HepG2 (cell line): ENCODE measurements around the gene AGBL3. TPM values are rescaled to one million over a fixed set of nuclear protein-coding genes. Genes with fewer than 3 reads are reported as not detected.

Experiments used
- ADNP ChIP-seq: sonication (generic); formaldehyde crosslinking; IDR thresholded peaks from 2 replicates; pipeline ENCODE4 v1.4.0; 2020; ENCODE audit warnings: missing genetic modification reagents
- BCLAF1 ChIP-seq: fragments of 450-650 bp; IDR thresholded peaks from 2 replicates; pipeline ENCODE4 v1.6.1; 2017; ENCODE audit warnings: mild to moderate bottlenecking
- EHMT2 ChIP-seq: fragments of 200-600 bp; sonication (generic); IDR thresholded peaks from 2 replicates; pipeline ENCODE4 v1.7.0; 2017; ENCODE audit warnings: antibody characterized with exemption, low read depth, low read length, borderline replicate concordance
- GABPB1 ChIP-seq: IDR thresholded peaks from 2 replicates; pipeline ENCODE4 v1.6.1; 2016; ENCODE audit warnings: mild to moderate bottlenecking, missing genetic modification reagents, moderate library complexity, missing compliant biosample characterization
- HIVEP1 ChIP-seq: sonication (generic); formaldehyde crosslinking; IDR thresholded peaks from 2 replicates; pipeline ENCODE4 v1.4.0; 2020; ENCODE audit warnings: mild to moderate bottlenecking, missing genetic modification reagents
- IKZF1 ChIP-seq: fragments of 450-650 bp; IDR thresholded peaks from 2 replicates; pipeline ENCODE4 v1.7.1; 2016
- IKZF5 ChIP-seq: IDR thresholded peaks from 2 replicates; pipeline ENCODE4 v1.6.1; 2018; ENCODE audit warnings: missing genetic modification reagents, mild to moderate bottlenecking, missing compliant biosample characterization
- KAT2B ChIP-seq: fragments of 150-350 bp; IDR thresholded peaks from 2 replicates; pipeline ENCODE4 v1.6.1; 2014; ENCODE audit warnings: low read depth, low read length, borderline replicate concordance
- LBX2 ChIP-seq: sonication (generic); formaldehyde crosslinking; IDR thresholded peaks from 2 replicates; pipeline ENCODE4 v1.5.0; 2020; ENCODE audit warnings: missing genetic modification reagents, mild to moderate bottlenecking, borderline replicate concordance
- LRRFIP1 ChIP-seq: sonication (generic); formaldehyde crosslinking; conservative IDR thresholded peaks from 2 replicates; pipeline ENCODE4 v1.4.0; 2020; ENCODE audit warnings: missing genetic modification reagents
- NFYC ChIP-seq: IDR thresholded peaks from 2 replicates; pipeline ENCODE4 v1.6.1; 2016; ENCODE audit warnings: missing genetic modification reagents, missing compliant biosample characterization
- PBX3 ChIP-seq: sonication (generic); formaldehyde crosslinking; IDR thresholded peaks from 2 replicates; pipeline ENCODE4 v1.8.1; 2023; ENCODE audit warnings: missing genetic modification reagents, inconsistent platforms, borderline replicate concordance
- PHB2 ChIP-seq: fragments of 450-650 bp; IDR thresholded peaks from 2 replicates; pipeline ENCODE4 v1.6.1; 2018; ENCODE audit not compliant: partially characterized antibody
- RFX3 ChIP-seq: IDR thresholded peaks from 2 replicates; pipeline ENCODE4 v1.6.1; 2016; ENCODE audit warnings: missing biosample characterization, missing genetic modification reagents
- THAP9 ChIP-seq: sonication (generic); formaldehyde crosslinking; IDR thresholded peaks from 2 replicates; pipeline ENCODE4; 2020; ENCODE audit warnings: missing genetic modification reagents, mild to moderate bottlenecking, borderline replicate concordance
- ZNF292 ChIP-seq: sonication (generic); formaldehyde crosslinking; IDR thresholded peaks from 2 replicates; pipeline ENCODE4 v1.8.1; 2022; ENCODE audit warnings: mild to moderate bottlenecking, low read depth, missing genetic modification reagents, borderline replicate concordance
- ZNF572 ChIP-seq: sonication (generic); formaldehyde crosslinking; IDR thresholded peaks from 2 replicates; pipeline ENCODE4 v1.5.1; 2020; ENCODE audit warnings: mild to moderate bottlenecking, missing genetic modification reagents
- polyA plus RNA-seq, 8 experiments: library from polyadenylated mRNA; depleted of rRNA in 3 of 8; stranded (reverse) in 7 of 8; unstranded in 1 of 8; fragments of >200 nt; fragmentation: Illumina TruSeq in 4 of 8; extraction: Trizol in 4 of 8; gene quantifications; 2 replicates each; pipeline versions ENCODE4 v1.2.1 to v1.2.3, GENCODE V29; 2011 to 2016; ENCODE audit warnings: low read depth in 4 of 8, missing spikeins in 1 of 8, mixed read lengths in 1 of 8; ENCODE audit not compliant: insufficient read depth in 1 of 8
- total RNA-seq, 5 experiments: library from RNA; depleted of rRNA; stranded (reverse); fragments of >200 nt; fragmentation: Illumina TruSeq; extraction: Trizol; gene quantifications; 2 replicates each; pipeline ENCODE4 v1.2.3, GENCODE V29; 2016; ENCODE audit warnings: low read depth in 1 of 5

AGBL3 gene
- total and polyA plus RNA-seq, 2 of the 13 experiments (the other 11 are each of a cell fraction or from before 2014, with no cell fraction given) = 2.2 to 7.2 TPM

DNA sequence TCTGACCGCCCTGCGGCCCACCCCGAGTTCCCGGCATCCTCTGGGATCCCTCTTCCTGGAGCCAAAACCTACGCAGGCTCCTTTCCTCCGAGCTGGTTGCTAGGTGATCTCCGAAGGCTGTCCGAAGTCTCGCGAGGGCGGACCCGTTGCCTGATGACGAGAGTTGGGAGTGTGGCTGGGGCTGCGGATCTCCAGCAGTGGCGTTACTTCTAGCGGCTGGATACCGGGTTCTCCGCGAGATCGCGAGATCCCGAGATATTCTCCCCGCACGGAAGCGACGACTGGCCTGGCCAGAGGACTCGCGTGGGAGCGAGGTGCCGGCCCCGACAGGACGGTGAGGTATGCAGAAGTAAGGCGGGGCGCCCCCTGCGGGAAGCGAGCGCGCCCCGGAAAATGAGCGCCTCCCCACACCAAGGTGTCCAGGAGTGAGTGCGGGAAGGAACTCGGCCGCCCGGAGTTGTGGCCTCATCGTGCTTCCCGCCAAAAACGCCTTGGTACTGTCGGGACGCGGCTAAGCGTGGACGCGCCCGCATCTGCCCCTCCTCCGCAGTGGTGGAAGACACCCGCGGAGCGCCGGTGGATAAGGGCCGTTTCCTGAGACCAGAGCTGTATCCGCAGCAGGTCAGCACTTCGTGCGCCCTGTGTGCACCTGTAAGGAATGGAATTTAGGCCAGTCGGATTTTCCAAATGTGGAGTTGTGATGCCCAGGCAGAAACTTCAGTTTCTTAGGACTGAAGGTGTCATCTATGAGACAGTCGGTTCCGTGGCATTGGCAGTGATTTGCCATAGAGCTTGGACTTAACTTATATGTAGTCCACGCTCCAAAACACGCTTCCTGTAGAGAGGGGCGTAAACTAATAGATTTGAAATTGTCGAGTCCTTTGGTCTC lies at the start of gene AGBL3 (continued):
- peak; percentile 71; the same call in 1 of the 2 replicates for TF ChIP-seq HIVEP1
- TF ChIP-seq GABPB1 (CRISPR knock-in tag) = peak; percentile 77
- peak; percentile 75 for TF ChIP-seq RFX3
- TF ChIP-seq LRRFIP1 (CRISPR knock-in tag) = no peak
- no peak for TF ChIP-seq BCLAF1
- no peak for TF ChIP-seq ZNF572 (CRISPR knock-in tag)
- peak; percentile 74; the same call in 1 of the 2 replicates for TF ChIP-seq ZNF292 (CRISPR knock-in tag)
- TF ChIP-seq KAT2B = no peak
- no peak for TF ChIP-seq IKZF1
- TF ChIP-seq PHB2 = no peak
- no peak for TF ChIP-seq EHMT2
- no peak for TF ChIP-seq ADNP
- TF ChIP-seq THAP9 (CRISPR knock-in tag) = peak; percentile 84; the same call in 1 of the 2 replicates
- peak; percentile 90 for TF ChIP-seq IKZF5 (CRISPR knock-in tag)
- TF ChIP-seq PBX3 (CRISPR knock-in tag) = no peak
- no peak for TF ChIP-seq LBX2 (CRISPR knock-in tag)
- no peak; the same call in 1 of the 2 replicates for TF ChIP-seq NFYC
